Measurements from ENCODE around the gene AOPEP.

GRCh38 chr9:94960964-94961363 lies 234.5 kb downstream of the AOPEP start:
- TF ChIP-seq, protein P1, sequence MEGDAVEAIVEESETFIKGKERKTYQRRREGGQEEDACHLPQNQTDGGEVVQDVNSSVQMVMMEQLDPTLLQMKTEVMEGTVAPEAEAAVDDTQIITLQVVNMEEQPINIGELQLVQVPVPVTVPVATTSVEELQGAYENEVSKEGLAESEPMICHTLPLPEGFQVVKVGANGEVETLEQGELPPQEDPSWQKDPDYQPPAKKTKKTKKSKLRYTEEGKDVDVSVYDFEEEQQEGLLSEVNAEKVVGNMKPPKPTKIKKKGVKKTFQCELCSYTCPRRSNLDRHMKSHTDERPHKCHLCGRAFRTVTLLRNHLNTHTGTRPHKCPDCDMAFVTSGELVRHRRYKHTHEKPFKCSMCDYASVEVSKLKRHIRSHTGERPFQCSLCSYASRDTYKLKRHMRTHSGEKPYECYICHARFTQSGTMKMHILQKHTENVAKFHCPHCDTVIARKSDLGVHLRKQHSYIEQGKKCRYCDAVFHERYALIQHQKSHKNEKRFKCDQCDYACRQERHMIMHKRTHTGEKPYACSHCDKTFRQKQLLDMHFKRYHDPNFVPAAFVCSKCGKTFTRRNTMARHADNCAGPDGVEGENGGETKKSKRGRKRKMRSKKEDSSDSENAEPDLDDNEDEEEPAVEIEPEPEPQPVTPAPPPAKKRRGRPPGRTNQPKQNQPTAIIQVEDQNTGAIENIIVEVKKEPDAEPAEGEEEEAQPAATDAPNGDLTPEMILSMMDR (IDR thresholded peaks at IDR 0.05 in 4 of 5, conservative IDR thresholded peaks at IDR 0.05 in 1 of 5), result no peak
- no peak for TF ChIP-seq POLR2A (IDR thresholded peaks at IDR 0.05)
